Measurements from ENCODE around the gene CLK2. TPM values are rescaled to one million over a fixed set of nuclear protein-coding genes. Genes with fewer than 3 reads are reported as not detected.

Gene CLK2
- polyA plus RNA-seq, 1 donor (not counting 4 experiments of a cell fraction or from before 2014, with no cell fraction given) = 45.3 TPM

GRCh38 chr1:155266553-155266952, 6.8 kb downstream of the CLK2 start:
- Histone ChIP-seq H3K4me1 (ENCODE audit: control insufficient read depth, extremely low read depth, insufficient read depth, low read length) (peaks cover 6% of the 10 kb centered on the region), H3K79me2 (ENCODE audit: control insufficient read depth, insufficient read depth, low read length) (peaks cover 28% of the 10 kb centered on the region), H3K27ac (ENCODE audit: control insufficient read depth, insufficient read depth, low read length) (no peak overlapping the region), H3K4me3 (ENCODE audit: control insufficient read depth in 2 of 3, extremely low read depth in 1 of 3, insufficient read depth in 2 of 3, low read depth in 1 of 3, low read length in 3 of 3) (no peak overlapping the region), H3K4me2 (ENCODE audit: control insufficient read depth, extremely low read depth, insufficient read depth, low read depth, low read length) (no peak overlapping the region), H3K9me3 (ENCODE audit: control insufficient read depth, low read depth, low read length) (no peaks in the 10 kb centered on the region), H3K27me3 (ENCODE audit: control insufficient read depth, extremely low read depth, insufficient read depth, low read length) (no peaks in the 10 kb centered on the region), H3K9me1 (ENCODE audit: control insufficient read depth, extremely low read depth, insufficient read depth, low read length) (no peaks in the 10 kb centered on the region), H2AFZ (ENCODE audit: control insufficient read depth, low read length) (no peak overlapping the region), H3K36me3 (ENCODE audit: control insufficient read depth in 2 of 2, extremely low read depth in 1 of 2, insufficient read depth in 2 of 2, low read length in 2 of 2) (peaks cover 47 to 78% of the 10 kb centered on the region in 2 experiments), H3K9ac (ENCODE audit: control insufficient read depth, extremely low read depth, insufficient read depth, low read length) (no peak overlapping the region), H4K20me1 (ENCODE audit: control insufficient read depth, extremely low read depth, insufficient read depth, low read length) (peaks cover 3% of the 10 kb centered on the region)
- dilution Hi-C loops (cut with MboI; ENCODE audit: extremely low pct_ligation_motif_present, low sequenced_read_pairs) = no loop called here
- TF ChIP-seq EZH2 (IDR thresholded peaks at IDR 0.05; ENCODE audit: low read length) (no peak), CTCF (optimal IDR thresholded peaks at IDR 0.05 in 1 of 3, IDR thresholded peaks at IDR 0.05 in 1 of 3, conservative IDR thresholded peaks at IDR 0.05 in 1 of 3; ENCODE audit: extremely low read depth in 1 of 3, insufficient read depth in 2 of 3, low read length in 3 of 3) (no peak)
- no peak for FAIRE-seq
- DNase-seq (ENCODE audit: low read depth, low spot score) = no peak

DNA sequence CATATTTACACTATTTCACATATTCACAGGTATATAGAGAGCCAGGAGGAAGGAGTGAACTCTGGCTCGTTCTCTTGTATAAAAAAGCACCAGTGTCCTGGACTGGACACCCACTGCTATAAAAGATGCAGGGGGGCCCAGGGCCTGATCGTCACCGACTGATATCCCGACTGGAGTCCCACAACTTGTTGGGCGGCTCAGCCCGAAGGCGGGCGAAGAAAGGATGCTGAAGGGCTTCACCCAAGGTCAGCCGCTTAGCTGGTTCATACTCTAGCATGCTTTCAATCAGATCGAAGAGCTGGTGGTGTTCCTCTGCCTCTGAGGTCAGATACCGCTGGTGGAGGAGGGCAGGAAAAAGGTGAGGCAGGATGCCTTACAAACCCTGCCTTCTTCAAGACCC, 10.2 kb downstream of the CLK2 start:
- Histone ChIP-seq H3K36me3 (ENCODE audit: control insufficient read depth in 2 of 2, extremely low read depth in 1 of 2, insufficient read depth in 2 of 2, low read length in 2 of 2) (peaks cover 36 to 50% of the 10 kb centered on the region in 2 experiments), H3K79me2 (ENCODE audit: control insufficient read depth, insufficient read depth, low read length) (peaks cover 18% of the 10 kb centered on the region), H3K4me3 (ENCODE audit: control insufficient read depth in 2 of 3, extremely low read depth in 1 of 3, insufficient read depth in 2 of 3, low read depth in 1 of 3, low read length in 3 of 3) (no peak overlapping the region), H2AFZ (ENCODE audit: control insufficient read depth, low read length) (no peak overlapping the region), H3K4me2 (ENCODE audit: control insufficient read depth, extremely low read depth, insufficient read depth, low read depth, low read length) (peak overlapping the region; percentile 98), H3K27ac (ENCODE audit: control insufficient read depth, insufficient read depth, low read length) (peak overlapping the region; percentile 78), H3K9me1 (ENCODE audit: control insufficient read depth, extremely low read depth, insufficient read depth, low read length) (no peaks in the 10 kb centered on the region), H3K4me1 (ENCODE audit: control insufficient read depth, extremely low read depth, insufficient read depth, low read length) (peaks cover 14% of the 10 kb centered on the region), H4K20me1 (ENCODE audit: control insufficient read depth, extremely low read depth, insufficient read depth, low read length) (no peaks in the 10 kb centered on the region), H3K9ac (ENCODE audit: control insufficient read depth, extremely low read depth, insufficient read depth, low read length) (peak overlapping the region; percentile 86), H3K27me3 (ENCODE audit: control insufficient read depth, extremely low read depth, insufficient read depth, low read length) (no peaks in the 10 kb centered on the region), H3K9me3 (ENCODE audit: control insufficient read depth, low read depth, low read length) (no peaks in the 10 kb centered on the region)
- dilution Hi-C loops (cut with MboI; ENCODE audit: extremely low pct_ligation_motif_present, low sequenced_read_pairs) = no loop called here
- FAIRE-seq (no peak), DNase-seq (ENCODE audit: low read depth, low spot score) (no peak)
- TF ChIP-seq EZH2 (IDR thresholded peaks at IDR 0.05; ENCODE audit: low read length) (no peak), CTCF (optimal IDR thresholded peaks at IDR 0.05 in 1 of 3, IDR thresholded peaks at IDR 0.05 in 1 of 3, conservative IDR thresholded peaks at IDR 0.05 in 1 of 3; ENCODE audit: extremely low read depth in 1 of 3, insufficient read depth in 2 of 3, low read length in 3 of 3) (no peak)
